GM21786 (cell line): ENCODE results near the gene S100A14.

Experiments used
- ATAC-seq: cut with Tn5 transposase; IDR thresholded peaks from one replicate; pipeline ENCODE4 v1.9.1; 2021; ENCODE audit not compliant: unreplicated experiment

S100A14 gene

DNA sequence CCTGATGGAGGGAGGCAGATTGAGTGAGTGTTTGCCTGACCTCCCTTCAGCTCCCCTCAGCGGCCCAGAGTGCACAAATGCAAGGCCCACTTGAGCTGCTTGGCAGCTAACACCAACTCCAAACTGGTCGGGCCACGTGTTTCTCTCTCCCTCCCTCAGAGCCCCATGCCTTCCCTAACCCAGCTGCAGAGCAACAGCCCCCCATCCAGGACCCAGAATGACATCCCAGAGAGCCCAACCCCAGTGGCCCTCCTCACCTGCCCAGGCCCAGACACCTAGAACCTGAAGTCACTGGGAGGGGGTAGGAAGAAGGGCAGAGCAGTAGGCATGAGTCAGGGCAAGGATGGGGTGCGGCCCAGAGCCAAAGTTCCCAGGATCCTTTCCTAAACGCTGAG, 789 bp upstream of the S100A14 start:
- no peak for ATAC-seq

DNA sequence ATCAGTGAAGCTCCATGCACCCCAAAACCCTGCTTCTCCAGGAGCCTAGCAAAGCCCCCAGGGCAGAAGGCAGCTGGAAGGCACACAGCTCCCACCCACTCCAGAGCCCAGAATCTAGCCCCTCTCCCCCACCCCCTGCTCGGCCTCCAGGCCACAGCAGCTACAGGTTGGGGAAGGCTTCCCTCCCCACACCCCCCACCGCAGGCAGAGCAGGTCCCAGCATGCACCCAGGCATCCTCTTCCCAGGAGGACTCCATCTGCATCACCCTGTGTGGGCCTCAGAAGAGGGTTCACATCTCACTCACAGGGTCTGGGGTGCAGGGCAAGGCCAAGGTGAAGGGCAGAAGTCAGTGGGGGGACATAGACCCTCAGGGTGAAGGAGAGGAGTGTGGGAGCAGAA, 719 bp downstream of the S100A14 start:
- no peak for ATAC-seq

- ATAC-seq, result no peak
Observed at GRCh38 chr1:153614906-153615305, 1.2 kb downstream of the S100A14 start.

DNA sequence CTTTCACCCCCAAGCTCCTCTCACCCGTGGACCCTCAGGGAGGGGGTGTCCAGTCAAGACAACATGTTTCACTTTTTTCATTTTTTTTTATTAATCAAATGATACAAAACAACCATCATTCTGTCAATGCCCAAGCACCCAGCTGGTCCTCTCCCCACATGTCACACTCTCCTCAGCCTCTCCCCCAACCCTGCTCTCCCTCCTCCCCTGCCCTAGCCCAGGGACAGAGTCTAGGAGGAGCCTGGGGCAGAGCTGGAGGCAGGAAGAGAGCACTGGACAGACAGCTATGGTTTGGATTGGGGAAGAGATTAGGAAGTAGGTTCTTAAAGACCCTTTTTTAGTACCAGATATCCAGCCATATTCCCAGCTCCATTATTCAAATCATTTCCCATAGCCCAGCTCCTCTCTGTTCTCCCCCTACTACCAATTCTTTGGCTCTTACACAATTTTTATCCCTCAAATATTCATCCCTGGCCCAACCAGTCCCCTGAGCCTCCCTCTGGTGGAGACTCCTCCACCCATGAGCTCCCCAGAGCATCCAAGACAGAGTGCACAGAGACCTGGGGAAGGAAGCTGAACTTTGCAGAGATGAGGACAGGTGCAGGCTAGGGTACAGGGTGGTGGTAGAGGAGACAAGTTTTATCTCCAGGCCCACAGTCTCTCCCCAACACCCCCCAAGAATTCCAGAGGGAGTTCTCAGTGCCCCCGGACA, 1.8 kb downstream of the S100A14 start:
- no peak for ATAC-seq

GRCh38 chr1:153613406-153613805, 2.7 kb downstream of the S100A14 start:
- no peak for ATAC-seq

GRCh38 chr1:153612755-153613331, 3.3 kb downstream of the S100A14 start, which contains the start of gene S100A16:
TSS of gene S100A16 (minus strand) at chr1:153613137. CDS start at chr1:153608151, 4,986 bp downstream.
- ATAC-seq, result no peak

DNA sequence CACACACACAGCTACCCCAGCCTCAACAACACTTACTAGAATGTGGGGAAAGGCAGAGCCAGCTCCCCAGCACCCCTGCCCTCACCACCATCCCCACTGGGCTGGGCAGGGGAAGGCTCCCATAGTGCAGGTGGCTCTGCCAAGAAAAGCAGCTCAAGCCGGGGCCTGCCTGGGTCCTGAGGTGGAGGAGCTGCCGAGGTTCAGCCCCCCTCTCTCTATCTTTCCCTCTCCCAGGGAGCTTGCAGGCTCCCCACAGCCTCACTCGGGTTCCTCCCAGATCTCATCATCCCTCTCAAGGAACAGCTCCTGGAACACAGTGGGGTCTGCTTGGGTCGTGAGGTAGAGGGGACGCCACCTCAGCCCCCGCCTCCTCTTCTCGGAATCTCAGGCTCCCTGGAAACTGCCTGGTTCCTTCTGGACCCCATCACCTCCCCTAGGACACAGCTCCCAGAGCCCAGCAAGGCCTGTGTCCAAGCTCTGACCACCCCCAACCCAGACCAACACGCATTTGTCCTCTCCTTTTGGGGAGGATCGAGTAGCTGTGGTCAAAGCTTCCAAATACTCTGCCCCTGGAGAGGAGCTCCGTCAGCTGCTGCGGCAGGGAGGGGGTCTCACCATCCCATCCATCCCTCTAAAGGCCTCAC, 3.9 kb downstream of the S100A14 start:
- ATAC-seq, result no peak

DNA sequence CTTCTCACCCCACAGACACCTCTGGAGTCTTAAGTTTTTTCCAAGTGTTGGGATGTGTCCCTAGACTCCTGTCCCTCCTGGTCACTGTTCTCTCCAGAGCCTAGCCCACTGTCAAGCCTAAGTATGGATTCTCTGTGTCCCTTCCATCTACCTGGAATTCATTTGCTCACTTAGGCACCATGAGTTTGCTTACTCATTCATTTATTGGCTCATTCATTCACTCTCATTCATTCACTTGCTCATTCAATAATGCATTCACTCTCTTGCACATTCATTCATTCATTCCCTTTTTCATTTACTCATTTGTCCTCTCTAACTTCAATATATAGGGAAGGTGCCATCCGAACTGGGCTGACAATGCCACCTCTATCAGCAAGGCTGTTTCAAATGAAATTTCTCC, 4.8 kb downstream of the S100A14 start:
- no peak for ATAC-seq

- no peak for ATAC-seq
Observed at GRCh38 chr1:153610811-153611301, 5.3 kb downstream of the S100A14 start.

- no peak for ATAC-seq
Observed at GRCh38 chr1:153610334-153610733, 5.8 kb downstream of the S100A14 start.

DNA sequence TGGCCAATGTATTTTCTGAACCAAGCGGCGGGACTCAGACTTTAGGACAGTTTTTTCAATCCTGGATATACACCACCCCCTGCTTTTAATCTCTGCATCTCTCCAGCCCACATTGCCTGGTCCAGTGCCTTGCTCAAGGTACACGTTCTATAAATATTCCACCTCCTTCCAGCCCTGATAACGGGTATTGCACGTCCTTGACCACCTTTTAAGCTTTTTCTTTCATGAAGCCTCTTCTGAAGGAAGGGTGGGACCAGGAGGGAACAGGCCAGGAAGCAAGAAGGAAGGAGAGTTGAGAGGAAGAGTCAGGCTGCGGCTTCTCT, 6.6 kb downstream of the S100A14 start:
- no peak for ATAC-seq

DNA sequence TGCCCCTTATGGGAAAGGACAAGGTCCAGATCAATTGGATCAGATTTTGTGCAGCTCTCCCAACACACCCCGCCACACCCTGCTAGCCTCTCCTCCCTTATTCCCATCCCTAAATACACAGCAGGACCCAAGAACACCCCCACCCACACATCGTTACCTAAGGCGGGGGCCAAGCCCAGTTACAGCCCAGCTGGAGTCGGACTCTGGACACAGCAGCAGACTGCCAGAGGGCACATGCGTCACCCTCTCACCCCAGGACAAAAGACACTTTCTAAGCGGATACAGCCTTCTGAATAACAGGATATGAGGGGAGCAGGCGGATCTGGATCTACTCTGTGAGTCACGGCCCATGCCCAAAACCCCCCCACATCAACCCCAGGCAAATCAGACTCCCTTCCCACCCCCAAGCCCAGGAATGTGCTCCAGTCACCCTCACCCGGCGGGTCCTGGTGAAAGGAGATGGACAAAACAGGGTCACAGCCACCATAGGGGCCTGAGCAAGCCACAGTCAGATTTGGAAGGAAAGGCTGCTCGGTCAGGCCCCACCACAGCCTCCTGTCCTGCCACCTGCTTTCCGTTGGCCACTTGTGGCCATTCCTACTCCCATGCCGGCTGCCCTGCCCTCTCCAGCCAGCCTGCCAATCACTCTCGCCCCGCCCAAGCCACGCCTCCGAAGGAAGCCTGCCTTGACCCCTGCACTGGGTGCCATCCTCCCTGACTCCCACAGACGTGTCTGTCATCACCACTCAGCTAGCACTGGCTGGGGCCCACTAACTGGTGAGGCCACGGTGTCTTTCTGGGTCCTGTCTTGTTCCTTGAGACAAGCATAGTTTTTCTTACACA, 7.2 kb downstream of the S100A14 start:
- ATAC-seq, result no peak

- no peak for ATAC-seq
Observed at GRCh38 chr1:153608089-153608682, 7.9 kb downstream of the S100A14 start.

DNA sequence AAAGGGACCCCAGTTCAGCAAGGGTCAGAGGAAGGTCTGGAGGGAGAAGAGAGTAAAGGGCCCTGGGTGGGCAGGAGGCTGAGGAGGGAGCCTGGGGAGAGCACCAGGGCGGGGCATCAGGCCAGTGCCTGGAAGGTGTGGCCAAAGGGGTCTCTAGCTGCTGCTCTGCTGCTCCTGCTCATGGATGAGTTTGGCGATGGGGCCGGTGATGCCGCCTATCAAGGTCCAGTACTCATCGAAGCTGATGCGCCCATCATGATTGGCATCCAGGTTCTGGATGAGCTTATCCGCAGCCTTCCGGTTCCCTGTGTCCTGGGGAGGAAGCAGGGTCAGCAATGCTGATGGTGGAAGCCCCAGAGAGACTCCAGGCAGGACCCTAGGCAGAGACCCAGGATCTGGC, 8.7 kb downstream of the S100A14 start:
- ATAC-seq, result no peak

- no peak for ATAC-seq
Observed at GRCh38 chr1:153606194-153606593, 9.9 kb downstream of the S100A14 start.

DNA sequence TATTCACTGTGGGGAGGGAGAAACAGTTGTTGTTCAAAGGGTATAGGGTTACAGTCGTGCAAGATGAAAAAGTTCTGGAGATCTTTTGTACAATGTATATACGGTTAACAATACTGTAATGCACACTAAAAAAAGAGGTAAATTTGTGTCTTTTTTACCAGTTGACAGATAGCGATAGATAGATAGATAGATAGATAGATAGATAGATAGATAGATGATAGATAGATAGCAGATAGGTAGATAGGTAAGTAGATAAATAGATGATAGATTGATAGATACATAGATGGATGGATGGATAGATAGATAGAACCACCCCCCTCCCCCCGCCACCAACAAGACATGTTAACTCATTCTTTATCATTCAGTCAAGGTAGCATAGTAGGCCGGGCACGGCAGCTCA, 13.4 kb downstream of the S100A14 start:
- no peak for ATAC-seq

GRCh38 chr1:153599847-153600246, 16.3 kb downstream of the S100A14 start:
- ATAC-seq, result no peak

DNA sequence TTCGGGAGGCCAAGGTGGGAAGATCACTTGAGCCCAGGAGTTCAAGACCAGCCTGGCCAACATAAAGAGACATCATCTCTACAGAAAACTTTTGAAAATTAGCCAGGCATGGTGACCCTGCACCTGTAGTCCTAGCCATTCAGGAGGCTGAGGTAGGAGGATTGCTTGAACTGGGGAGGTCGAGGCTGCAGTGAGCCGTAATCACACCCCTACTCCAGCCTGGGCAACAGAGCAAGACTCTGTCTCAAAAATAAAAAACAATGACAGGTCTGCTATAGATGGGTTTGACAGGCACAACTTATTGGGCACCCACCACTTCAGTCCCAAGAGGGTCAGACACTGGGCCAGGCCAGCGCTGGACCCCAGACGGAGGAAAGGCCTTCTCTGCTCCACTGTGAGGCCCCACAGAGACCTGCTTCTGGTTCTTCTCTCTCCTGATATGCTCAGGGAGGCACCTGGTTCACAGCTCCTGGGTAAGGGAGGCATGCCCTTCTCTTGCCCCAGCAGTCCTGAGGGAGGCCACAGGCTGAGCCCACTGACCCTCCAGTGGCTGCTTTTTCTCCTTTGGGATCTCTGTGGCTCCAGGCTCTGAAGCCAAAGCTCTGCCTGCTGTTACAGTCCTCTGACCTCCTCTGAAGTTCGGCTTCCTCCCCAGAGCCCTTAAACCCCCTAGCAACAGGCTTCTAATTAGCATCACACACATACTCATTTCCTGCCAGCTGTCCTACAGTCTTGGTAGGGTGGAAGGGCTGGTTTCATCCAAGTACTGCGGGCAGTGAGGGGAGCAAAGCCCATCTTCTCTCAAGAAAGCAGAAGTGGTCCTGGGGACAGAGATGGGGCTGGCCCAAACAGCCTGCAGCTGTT, 17.6 kb downstream of the S100A14 start:
- ATAC-seq, result peak; percentile 99

DNA sequence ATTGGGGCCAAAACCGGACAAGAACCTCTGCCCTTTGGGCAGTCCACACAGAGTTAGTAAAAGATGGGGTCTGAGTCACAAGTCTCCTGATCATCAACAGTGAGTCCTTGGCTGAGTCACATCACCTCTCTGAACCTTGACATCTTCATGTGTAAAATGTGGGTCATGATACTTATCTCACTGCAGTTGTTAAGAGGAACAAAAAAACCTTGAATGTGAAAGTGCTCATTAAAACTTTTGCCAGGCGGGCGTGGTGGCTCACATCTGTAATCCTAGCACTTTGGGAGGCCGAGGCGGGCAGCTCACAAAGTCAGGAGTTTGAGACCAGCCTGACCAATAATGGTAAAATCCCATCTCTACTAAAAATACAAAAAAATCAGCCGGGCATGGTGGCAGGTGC, 18.9 kb downstream of the S100A14 start:
- no peak for ATAC-seq

DNA sequence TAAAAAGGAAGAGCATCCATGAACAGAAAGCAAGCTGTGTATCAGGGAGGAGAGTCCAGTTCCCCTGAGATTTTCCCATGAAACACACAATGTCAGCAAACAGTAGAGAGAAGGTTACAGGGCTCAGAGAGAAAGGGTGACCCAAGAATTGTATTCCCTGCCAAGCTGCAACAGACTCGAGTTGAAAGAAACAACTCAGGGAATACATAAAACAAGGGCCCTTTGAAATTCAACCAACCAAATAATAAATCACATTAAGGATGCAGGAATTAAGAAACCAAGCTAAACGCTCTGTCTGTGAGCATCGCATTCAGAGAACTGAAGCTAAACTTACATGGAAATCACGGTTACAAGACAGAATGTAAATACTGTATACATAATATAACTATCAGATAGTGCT, 23.4 kb downstream of the S100A14 start:
- no peak for ATAC-seq
